Fibroblast of villous mesenchyme (primary cell): ENCODE measurements around the gene CTF1. TPM values are rescaled to one million over a fixed set of nuclear protein-coding genes. Genes with fewer than 3 reads are reported as not detected.

Experiments
- DNase-seq: peaks from one replicate; pipeline ENCODE4 v3.0.0-alpha.2; 2010; ENCODE audit warnings: low read depth
- H3K4me3 ChIP-seq: 2 replicates; pipeline ENCODE4 v1.5.1; 2011; ENCODE audit warnings: low read depth, mild to moderate bottlenecking, low read length
- total RNA-seq: library from RNA; depleted of rRNA; stranded (reverse); fragments of >200 nt; gene quantifications from 2 replicates; pipeline ENCODE4 v1.2.3, GENCODE V29; 2012
- TF ChIP-seq, protein P1 (sequence below): IDR thresholded peaks from 2 replicates; pipeline ENCODE4 v1.5.1; 2012; ENCODE audit warnings: low read depth, mild to moderate bottlenecking, low read length; ENCODE audit not compliant: insufficient read depth

CTF1 gene
- total RNA-seq, 1 donor: 3.5 TPM

DNA sequence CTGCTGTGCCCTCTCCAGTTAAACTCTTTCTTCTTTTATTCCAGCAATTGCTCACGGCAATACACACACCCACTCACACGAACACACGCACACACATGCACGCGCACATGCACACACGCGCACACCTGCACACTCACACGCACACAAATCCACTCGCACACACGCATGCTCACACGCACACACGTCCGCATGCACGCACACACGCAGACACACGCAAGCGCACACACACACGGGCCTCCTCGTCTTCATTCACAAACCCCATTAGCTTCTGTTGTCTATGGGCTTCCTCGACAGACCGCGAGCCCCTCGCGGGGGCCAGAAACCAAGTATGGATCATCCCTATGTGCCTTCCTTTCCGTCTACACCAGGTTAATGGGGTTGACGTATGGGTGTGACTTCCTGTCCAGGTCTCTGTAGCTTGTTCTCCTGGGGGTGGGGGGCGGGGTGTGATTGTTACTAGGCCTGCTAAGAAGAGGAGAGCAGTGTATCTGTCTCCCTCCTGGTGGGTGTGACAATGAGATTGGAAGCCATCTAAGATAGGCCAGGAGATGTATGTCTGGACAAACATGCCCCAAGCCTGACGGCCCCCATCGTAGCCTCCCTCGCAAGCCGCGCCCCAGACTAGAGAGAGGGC is 670 bp upstream of the CTF1 start:
- peak overlapping the region; percentile 69 for H3K4me3 ChIP-seq
- DNase-seq: no peak
- TF ChIP-seq, protein P1, sequence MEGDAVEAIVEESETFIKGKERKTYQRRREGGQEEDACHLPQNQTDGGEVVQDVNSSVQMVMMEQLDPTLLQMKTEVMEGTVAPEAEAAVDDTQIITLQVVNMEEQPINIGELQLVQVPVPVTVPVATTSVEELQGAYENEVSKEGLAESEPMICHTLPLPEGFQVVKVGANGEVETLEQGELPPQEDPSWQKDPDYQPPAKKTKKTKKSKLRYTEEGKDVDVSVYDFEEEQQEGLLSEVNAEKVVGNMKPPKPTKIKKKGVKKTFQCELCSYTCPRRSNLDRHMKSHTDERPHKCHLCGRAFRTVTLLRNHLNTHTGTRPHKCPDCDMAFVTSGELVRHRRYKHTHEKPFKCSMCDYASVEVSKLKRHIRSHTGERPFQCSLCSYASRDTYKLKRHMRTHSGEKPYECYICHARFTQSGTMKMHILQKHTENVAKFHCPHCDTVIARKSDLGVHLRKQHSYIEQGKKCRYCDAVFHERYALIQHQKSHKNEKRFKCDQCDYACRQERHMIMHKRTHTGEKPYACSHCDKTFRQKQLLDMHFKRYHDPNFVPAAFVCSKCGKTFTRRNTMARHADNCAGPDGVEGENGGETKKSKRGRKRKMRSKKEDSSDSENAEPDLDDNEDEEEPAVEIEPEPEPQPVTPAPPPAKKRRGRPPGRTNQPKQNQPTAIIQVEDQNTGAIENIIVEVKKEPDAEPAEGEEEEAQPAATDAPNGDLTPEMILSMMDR: no peak

DNA sequence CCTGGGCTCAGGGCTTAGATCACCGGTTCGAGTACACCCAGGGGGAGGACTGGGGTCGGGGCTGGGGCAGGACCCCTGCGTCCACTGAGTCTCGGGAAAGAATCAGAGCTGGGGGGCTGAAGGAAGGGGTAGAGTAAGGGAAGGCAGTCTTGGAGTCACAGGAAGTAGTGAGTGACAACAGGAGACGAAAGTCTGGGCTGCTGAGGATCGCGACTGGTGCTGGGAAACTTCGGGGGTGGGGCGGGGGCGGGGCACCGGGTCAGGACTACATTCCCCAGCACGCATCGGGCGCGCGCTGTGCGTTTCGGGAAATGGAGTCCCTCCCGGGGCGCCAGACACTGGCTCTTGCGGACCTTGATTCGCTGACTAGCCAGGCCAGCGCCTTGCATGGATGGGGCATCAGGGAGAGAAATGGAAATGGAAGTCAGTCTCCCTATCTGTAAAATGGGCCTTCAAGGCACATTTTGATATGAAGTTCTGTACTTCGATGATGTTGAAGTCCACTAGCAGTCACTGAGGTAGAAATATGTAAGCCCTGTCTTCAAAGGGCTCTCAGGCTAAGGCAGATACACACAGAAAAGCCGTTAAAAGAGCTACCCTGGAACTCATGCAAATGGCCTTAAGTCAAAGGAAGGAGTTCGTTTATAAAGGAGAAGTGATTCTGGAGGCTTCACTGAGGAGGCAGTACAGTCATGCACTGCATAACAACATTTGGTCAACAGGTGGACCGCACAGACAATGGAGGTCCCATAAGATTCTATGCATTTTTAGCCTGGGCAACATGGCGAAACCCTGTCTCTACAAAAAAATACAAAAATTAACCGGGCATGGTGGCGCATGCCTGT is 697 bp downstream of the CTF1 start:
- DNase-seq: peak; percentile 92
- H3K4me3 ChIP-seq: peak overlapping the region; percentile 69
- TF ChIP-seq, protein P1: no peak

DNA sequence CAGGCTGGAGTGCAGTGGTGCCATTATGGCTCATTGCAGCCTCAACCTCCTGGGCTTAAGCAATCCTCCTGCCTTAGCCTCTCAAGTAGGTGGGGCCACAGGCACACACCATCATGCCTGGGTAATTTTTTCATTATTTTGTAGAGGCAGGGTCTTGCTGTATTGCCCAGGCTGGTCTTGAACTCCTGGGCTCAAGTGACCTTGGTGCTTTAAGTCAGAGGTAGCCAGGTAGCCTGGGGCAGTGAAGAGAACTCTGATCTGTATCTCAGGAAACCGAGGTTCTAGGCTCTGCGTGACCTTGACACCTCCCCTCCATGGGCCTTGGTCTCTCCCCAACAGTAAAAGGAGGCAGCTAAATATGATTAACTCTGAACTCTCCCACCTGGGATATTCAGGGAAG is 3.4 kb downstream of the CTF1 start:
- TF ChIP-seq, protein P1: no peak
- no peak overlapping the region for H3K4me3 ChIP-seq
- DNase-seq: no peak

DNA sequence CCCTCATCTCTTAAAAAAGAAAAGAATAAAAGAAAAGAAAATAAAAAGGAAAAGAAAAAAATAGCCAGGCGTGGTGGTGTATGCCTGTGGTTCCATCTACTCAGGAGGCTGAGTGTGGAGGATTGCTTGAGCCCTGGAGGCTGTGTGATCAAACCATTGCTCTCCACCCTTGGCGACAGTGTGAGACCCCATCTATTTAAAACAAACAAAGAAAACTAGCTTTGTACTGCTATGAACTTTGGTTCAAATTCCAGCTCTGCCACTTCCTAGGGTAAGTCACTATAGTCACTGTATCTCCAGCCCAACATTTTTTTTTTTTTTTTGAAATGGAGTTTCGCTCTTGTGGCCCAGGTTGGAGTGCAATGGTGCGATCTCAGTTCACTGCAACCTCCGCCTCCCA is 4.2 kb downstream of the CTF1 start:
- TF ChIP-seq, protein P1: no peak
- no peak overlapping the region for H3K4me3 ChIP-seq
- no peak for DNase-seq

DNA sequence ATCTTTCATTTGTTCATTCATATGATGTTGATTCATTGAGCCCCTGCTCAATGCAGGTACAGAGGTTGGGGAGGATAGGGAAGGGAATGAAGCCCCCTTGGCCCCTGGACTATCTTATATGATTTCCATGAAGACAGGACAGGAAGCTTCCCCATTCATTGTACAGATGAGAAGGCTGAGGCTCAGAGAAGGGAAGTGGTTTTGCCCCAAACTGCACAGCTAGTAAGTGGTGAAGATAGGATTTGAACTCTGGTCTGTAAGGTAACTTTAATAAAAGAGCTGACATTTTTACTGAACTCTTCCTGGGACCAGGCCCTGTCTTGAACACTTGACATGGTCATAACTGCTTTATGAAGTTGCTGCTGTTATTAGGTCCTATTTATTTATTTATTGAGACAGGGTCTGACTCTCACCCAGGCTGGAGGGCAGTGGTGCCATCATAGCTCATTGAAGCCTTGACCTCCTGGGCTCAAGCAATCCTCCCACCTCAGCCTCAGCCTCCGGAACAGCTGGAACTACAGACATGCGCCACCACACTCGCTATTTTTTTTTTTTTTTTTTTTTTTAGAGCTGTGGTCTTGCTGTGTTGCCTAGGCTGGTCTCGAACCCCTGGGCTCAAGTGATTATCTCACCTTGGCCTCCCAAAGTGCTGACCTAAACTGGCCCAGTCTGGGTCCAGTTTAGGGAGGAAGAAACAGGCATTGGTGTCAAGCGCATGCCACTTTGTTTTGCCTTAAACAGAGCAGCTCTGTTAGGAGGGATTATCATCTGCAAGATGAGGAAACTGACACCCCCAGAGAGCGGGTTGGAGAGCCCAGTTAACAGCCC is 5.0 kb downstream of the CTF1 start:
- no peak for DNase-seq
- TF ChIP-seq, protein P1: no peak
- H3K4me3 ChIP-seq: peak overlapping the region; percentile 50

DNA sequence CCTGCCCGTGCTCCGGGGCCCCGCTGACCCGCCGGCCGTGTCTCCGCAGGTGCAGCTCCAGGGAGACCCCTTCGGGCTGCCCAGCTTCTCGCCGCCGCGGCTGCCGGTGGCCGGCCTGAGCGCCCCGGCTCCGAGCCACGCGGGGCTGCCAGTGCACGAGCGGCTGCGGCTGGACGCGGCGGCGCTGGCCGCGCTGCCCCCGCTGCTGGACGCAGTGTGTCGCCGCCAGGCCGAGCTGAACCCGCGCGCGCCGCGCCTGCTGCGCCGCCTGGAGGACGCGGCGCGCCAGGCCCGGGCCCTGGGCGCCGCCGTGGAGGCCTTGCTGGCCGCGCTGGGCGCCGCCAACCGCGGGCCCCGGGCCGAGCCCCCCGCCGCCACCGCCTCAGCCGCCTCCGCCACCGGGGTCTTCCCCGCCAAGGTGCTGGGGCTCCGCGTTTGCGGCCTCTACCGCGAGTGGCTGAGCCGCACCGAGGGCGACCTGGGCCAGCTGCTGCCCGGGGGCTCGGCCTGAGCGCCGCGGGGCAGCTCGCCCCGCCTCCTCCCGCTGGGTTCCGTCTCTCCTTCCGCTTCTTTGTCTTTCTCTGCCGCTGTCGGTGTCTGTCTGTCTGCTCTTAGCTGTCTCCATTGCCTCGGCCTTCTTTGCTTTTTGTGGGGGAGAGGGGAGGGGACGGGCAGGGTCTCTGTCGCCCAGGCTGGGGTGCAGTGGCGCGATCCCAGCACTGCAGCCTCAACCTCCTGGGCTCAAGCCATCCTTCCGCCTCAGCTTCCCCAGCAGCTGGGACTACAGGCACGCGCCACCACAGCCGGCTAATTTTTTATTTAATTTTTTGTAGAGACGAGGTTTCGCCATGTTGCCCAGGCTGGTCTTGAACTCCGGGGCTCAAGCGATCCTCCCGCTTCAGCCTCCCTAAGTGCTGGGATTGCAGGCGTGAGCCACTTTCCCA is 5.9 kb downstream of the CTF1 start:
- TF ChIP-seq, protein P1: no peak
- peak; percentile 67 for DNase-seq
- H3K4me3 ChIP-seq: peak overlapping the region; percentile 50
